ENCODE results near the gene CARM1.
"Not testable (repeated sequence)": the region's sequence is repeated elsewhere in the genome, so short reads cannot be mapped to it uniquely, and the experiment has no call there.

The CARM1 gene

GRCh38 chr19:10935371-10936059 lies 64.2 kb downstream of the CARM1 start:
- no peak for DNase-seq

- peak; percentile 64 to 82 for DNase-seq
Observed at GRCh38 chr19:10936661-10937084, 65.3 kb downstream of the CARM1 start.

- not testable (repeated sequence) for DNase-seq
Observed at GRCh38 chr19:10941649-10942048, 70.3 kb downstream of the CARM1 start.

GRCh38 chr19:10943412-10943811 lies 72.1 kb downstream of the CARM1 start:
- not testable (repeated sequence) for DNase-seq

GRCh38 chr19:10945264-10945663 lies 73.9 kb downstream of the CARM1 start:
- DNase-seq, result no peak

GRCh38 chr19:10946958-10947657 lies 75.8 kb downstream of the CARM1 start:
- peak in 1 of 2 donors; percentile 13 for DNase-seq

GRCh38 chr19:10952809-10953208 lies 81.5 kb downstream of the CARM1 start:
- DNase-seq, result no peak

- not testable (repeated sequence) for DNase-seq
Observed at GRCh38 chr19:10959277-10959968, 88.1 kb downstream of the CARM1 start.

GRCh38 chr19:10960314-10961072 lies 89.1 kb downstream of the CARM1 start, which contains the start of gene SMARCA4:
TSS of gene SMARCA4 (plus strand) at chr19:10961030. CDS start at chr19:10984152, 23,122 bp downstream.
- DNase-seq, result peak; percentile 95 to 98

- no peak for DNase-seq
Observed at GRCh38 chr19:10961073-10961860, 89.9 kb downstream of the CARM1 start.

- no peak for DNase-seq
Observed at GRCh38 chr19:10962863-10963262, 91.5 kb downstream of the CARM1 start.

- DNase-seq, result no peak
Observed at GRCh38 chr19:10963865-10964264, 92.5 kb downstream of the CARM1 start.

- DNase-seq, result no peak
Observed at GRCh38 chr19:10964903-10965302, 93.5 kb downstream of the CARM1 start.

GRCh38 chr19:10965398-10965797 lies 94.0 kb downstream of the CARM1 start:
- DNase-seq, result no peak

- no peak for DNase-seq
Observed at GRCh38 chr19:10966809-10967208, 95.5 kb downstream of the CARM1 start.

- no peak for DNase-seq
Observed at GRCh38 chr19:10968527-10969135, 97.3 kb downstream of the CARM1 start.

GRCh38 chr19:10971107-10971726 lies 99.9 kb downstream of the CARM1 start:
- no peak for DNase-seq

All from inflammatory macrophage treated with lipopolysaccharide for 1 hour (primary cell).